ENCODE results near the gene KDM6A.
"Not testable (repeated sequence)": the region's sequence is repeated elsewhere in the genome, so short reads cannot be mapped to it uniquely, and the experiment has no call there.

KDM6A gene

GRCh38 chrX:44872821-44873414 is at the start of gene KDM6A:
Gene KDM6A, plus strand, starts transcription at chrX:44873188. Its CDS starts 364 bp downstream, at chrX:44873552.
- DNase-seq (ENCODE audit: low spot score), result peak; percentile 95

GRCh38 chrX:44823193-44823592 is 49.8 kb upstream of the KDM6A start:
- DNase-seq (ENCODE audit: low spot score), result not testable (repeated sequence)

- DNase-seq (ENCODE audit: low spot score), result no peak
These were observed 44.9 kb upstream of the KDM6A start for GRCh38 chrX:44828008-44828605.

GRCh38 chrX:44829832-44830231 is 43.2 kb upstream of the KDM6A start:
- DNase-seq (ENCODE audit: low spot score), result no peak

GRCh38 chrX:44842550-44843317 is 30.3 kb upstream of the KDM6A start:
- no peak for DNase-seq (ENCODE audit: low spot score)

- peak; percentile 27 for DNase-seq (ENCODE audit: low spot score)
These were observed 29.7 kb upstream of the KDM6A start for GRCh38 chrX:44843318-44843702.

GRCh38 chrX:44843753-44844152 is 29.2 kb upstream of the KDM6A start, which contains the start of gene DUSP21:
Gene DUSP21, plus strand, starts transcription at chrX:44844021. Its CDS starts 112 bp downstream, at chrX:44844133.
- peak; percentile 5 for DNase-seq (ENCODE audit: low spot score)

GRCh38 chrX:44844204-44844603 is 28.8 kb upstream of the KDM6A start:
- no peak for DNase-seq (ENCODE audit: low spot score)

- DNase-seq (ENCODE audit: low spot score), result not testable (repeated sequence)
These were observed 22.1 kb upstream of the KDM6A start for GRCh38 chrX:44850891-44851290.

- peak; percentile 5 for DNase-seq (ENCODE audit: low spot score)
These were observed 1.8 kb upstream of the KDM6A start for GRCh38 chrX:44871114-44871645.

GRCh38 chrX:44871931-44872820 is 812 bp upstream of the KDM6A start:
- DNase-seq (ENCODE audit: low spot score), result peak; percentile 66

GRCh38 chrX:44873415-44874276 is 658 bp downstream of the KDM6A start:
- peak; percentile 71 for DNase-seq (ENCODE audit: low spot score)

GRCh38 chrX:44874420-44875184 is 1.6 kb downstream of the KDM6A start:
- peak; percentile 81 for DNase-seq (ENCODE audit: low spot score)

- DNase-seq (ENCODE audit: low spot score), result no peak
These were observed 2.1 kb downstream of the KDM6A start for GRCh38 chrX:44875185-44875489.

GRCh38 chrX:44876086-44876485 is 3.1 kb downstream of the KDM6A start:
- peak; percentile 43 for DNase-seq (ENCODE audit: low spot score)

- no peak for DNase-seq (ENCODE audit: low spot score)
These were observed 3.8 kb downstream of the KDM6A start for GRCh38 chrX:44876767-44877166.

GRCh38 chrX:44878780-44879179 is 5.8 kb downstream of the KDM6A start:
- DNase-seq (ENCODE audit: low spot score), result no peak

- no peak for DNase-seq (ENCODE audit: low spot score)
These were observed 8.6 kb downstream of the KDM6A start for GRCh38 chrX:44881549-44881948.

- no peak for DNase-seq (ENCODE audit: low spot score)
These were observed 9.6 kb downstream of the KDM6A start for GRCh38 chrX:44882635-44883034.

- no peak for DNase-seq (ENCODE audit: low spot score)
These were observed 12.0 kb downstream of the KDM6A start for GRCh38 chrX:44884944-44885343.
